ENCODE measurements around the gene ALDH1A2. TPM values are rescaled to one million over a fixed set of nuclear protein-coding genes. Genes with fewer than 3 reads are reported as not detected.
A peak's percentile ranks its signal among the peaks of the same experiment; 100 is the strongest.
"Not testable (repeated sequence)": the region's sequence is repeated elsewhere in the genome, so short reads cannot be mapped to it uniquely, and the experiment has no call there.

Gene ALDH1A2
- 0.32 TPM for polyA plus RNA-seq (2013, experiment 1 of 2)
- 0.80 TPM for polyA plus RNA-seq (2013, experiment 2 of 2)

DNA sequence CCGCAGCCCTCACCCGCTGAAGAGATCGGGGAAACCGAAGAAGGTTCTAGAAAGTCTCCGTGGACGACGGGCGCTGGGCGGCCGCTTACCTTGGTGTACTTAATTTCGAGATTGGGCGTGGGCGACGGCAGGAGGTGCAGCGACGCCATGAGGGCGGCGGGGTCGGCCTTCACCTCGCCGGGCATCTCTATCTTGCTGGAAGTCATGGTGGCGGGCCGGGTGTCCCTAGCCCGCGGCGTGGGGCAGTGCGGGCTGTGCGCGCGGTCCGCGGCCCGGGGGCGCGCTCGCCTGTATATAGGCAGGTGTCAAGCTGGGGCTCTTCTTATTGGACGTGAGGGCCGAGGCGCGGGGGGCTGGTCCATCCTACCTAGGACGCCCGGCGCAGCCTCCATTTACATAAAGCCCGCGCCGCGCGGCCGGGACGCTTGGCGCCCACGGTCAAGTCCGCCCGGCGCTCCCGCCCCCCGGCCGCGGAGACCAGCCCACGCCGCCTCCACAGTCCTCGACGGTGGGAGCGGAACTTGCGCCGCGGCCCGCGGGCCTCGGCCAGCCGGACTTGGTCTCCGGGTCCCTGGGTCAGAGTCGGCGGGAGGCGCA, at the start of gene ALDH1A2:
Gene ALDH1A2 (minus strand): TSS at position 267 of the 597 bp plus-strand sequence. CDS start 61 bp downstream, at position 206.
- Histone ChIP-seq H2BK5ac (ENCODE audit: low read length) (no peak within 1 kb of the TSS), H3K4ac (ENCODE audit: low read depth, low read length) (no peak within 1 kb of the TSS), H3K27me3 (ENCODE audit: insufficient read depth, low read length, poor library complexity) (peaks cover 31% of the 10 kb centered on the region), H3K23ac (ENCODE audit: low read length) (no peak within 1 kb of the TSS), H2BK15ac (replicated peaks; ENCODE audit: low read depth) (no peak within 1 kb of the TSS), H3K56ac (ENCODE audit: low read length) (peak within 1 kb of the TSS; percentile 84), H3K9ac (ENCODE audit: low read length) (peak within 1 kb of the TSS; percentile 63), H3K79me2 (ENCODE audit: control insufficient read depth, insufficient read depth, low read length) (no peaks in the 10 kb centered on the region), H3K4me3 (ENCODE audit: low read length) (peak within 1 kb of the TSS; percentile 30), H3K18ac (ENCODE audit: low read length) (no peak within 1 kb of the TSS), H3K4me1 (ENCODE audit: control insufficient read depth, low read depth, low read length) (no peaks in the 10 kb centered on the region), H2BK120ac (ENCODE audit: low read depth, low read length) (no peak within 1 kb of the TSS), H2AK5ac (ENCODE audit: low read length) (no peak within 1 kb of the TSS), H3K36me3 (ENCODE audit: control insufficient read depth, insufficient read depth, low read length) (no peaks in the 10 kb centered on the region), H3K79me1 (ENCODE audit: low read length) (no peaks in the 10 kb centered on the region), H4K8ac (ENCODE audit: low read depth, low read length) (no peak within 1 kb of the TSS), H3K27ac (ENCODE audit: low read depth, low read length) (no peak within 1 kb of the TSS), H3K4me2 (ENCODE audit: low read length) (peak within 1 kb of the TSS; percentile 73), H4K5ac (ENCODE audit: low read length) (no peak within 1 kb of the TSS)
- peak; percentile 42 for DNase-seq
- no CpG with 5 or more reads among the region's 75 CpGs for WGBS (ENCODE audit: extremely low coverage, insufficient coverage, low lambda C conversion rate)

DNA sequence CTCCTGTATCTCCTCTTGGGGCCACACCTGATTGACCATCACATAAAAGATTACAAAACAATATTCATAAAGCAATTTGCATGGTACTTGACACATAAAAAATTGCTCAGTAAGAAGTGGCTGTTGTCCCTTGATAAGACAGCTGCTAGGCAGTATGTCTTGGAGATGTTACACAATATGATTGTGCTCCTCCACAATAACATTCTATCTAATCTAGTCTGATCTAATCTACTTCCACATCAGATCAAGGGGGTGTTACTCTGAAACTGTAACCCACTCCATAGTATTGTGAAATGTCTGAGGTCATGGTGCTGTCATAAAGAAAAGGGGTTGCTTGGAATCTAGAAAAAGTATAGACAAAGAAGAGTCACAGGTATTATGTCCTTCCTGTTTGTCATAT, 49.3 kb upstream of the ALDH1A2 start:
- H3K79me1 ChIP-seq (ENCODE audit: low read length), result no peaks in the 10 kb centered on the region
- no peak for DNase-seq
- H3K4me1 ChIP-seq (ENCODE audit: control insufficient read depth, low read depth, low read length), result no peaks in the 10 kb centered on the region
- H3K4me3 ChIP-seq (ENCODE audit: low read length), result no peak overlapping the region
- H3K4ac ChIP-seq (ENCODE audit: low read depth, low read length), result no peak overlapping the region
- H3K23ac ChIP-seq (ENCODE audit: low read length), result no peak overlapping the region
- no peak overlapping the region for H3K56ac ChIP-seq (ENCODE audit: low read length)
- no peak overlapping the region for H2BK5ac ChIP-seq (ENCODE audit: low read length)
- no peak overlapping the region for H4K8ac ChIP-seq (ENCODE audit: low read depth, low read length)
- no peaks in the 10 kb centered on the region for H3K27me3 ChIP-seq (ENCODE audit: insufficient read depth, low read length, poor library complexity)
- H3K9ac ChIP-seq (ENCODE audit: low read length), result no peak overlapping the region
- H4K5ac ChIP-seq (ENCODE audit: low read length), result no peak overlapping the region
- H3K18ac ChIP-seq (ENCODE audit: low read length), result no peak overlapping the region
- H3K36me3 ChIP-seq (ENCODE audit: control insufficient read depth, insufficient read depth, low read length), result no peaks in the 10 kb centered on the region
- H2BK15ac ChIP-seq (replicated peaks; ENCODE audit: low read depth), result no peak overlapping the region
- H3K4me2 ChIP-seq (ENCODE audit: low read length), result no peak overlapping the region
- no peak overlapping the region for H3K27ac ChIP-seq (ENCODE audit: low read depth, low read length)
- H2BK120ac ChIP-seq (ENCODE audit: low read depth, low read length), result no peak overlapping the region
- H3K79me2 ChIP-seq (ENCODE audit: control insufficient read depth, insufficient read depth, low read length), result no peaks in the 10 kb centered on the region
- H2AK5ac ChIP-seq (ENCODE audit: low read length), result no peak overlapping the region

DNA sequence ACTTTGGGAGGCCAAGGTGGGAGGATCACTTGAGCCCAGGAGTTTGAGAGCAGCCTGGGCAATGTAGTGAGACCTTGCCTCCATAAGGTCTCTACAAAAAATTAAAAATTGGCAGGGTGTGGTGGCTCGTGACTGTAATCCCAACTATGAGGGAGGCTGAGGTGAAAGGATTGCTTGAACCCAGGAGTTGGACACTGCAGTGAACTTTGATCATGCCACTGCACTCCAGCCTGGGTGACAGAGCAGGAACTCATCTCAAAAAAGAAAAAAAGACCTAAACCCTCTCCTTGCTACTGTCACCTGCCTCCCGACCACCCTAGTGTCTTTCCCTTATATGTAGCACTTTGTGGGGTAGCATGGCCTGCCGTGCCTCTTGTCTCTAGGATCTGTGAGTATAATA, 48.9 kb upstream of the ALDH1A2 start:
- H3K4me3 ChIP-seq (ENCODE audit: low read length), result no peak overlapping the region
- H3K79me2 ChIP-seq (ENCODE audit: control insufficient read depth, insufficient read depth, low read length), result no peaks in the 10 kb centered on the region
- no peaks in the 10 kb centered on the region for H3K4me1 ChIP-seq (ENCODE audit: control insufficient read depth, low read depth, low read length)
- no peak overlapping the region for H4K8ac ChIP-seq (ENCODE audit: low read depth, low read length)
- no peak overlapping the region for H3K4ac ChIP-seq (ENCODE audit: low read depth, low read length)
- no peaks in the 10 kb centered on the region for H3K36me3 ChIP-seq (ENCODE audit: control insufficient read depth, insufficient read depth, low read length)
- H2BK15ac ChIP-seq (replicated peaks; ENCODE audit: low read depth), result no peak overlapping the region
- WGBS (ENCODE audit: extremely low coverage, insufficient coverage, low lambda C conversion rate), result no CpG with 5 or more reads among the region's 3 CpGs
- no peak overlapping the region for H3K56ac ChIP-seq (ENCODE audit: low read length)
- H2BK5ac ChIP-seq (ENCODE audit: low read length), result no peak overlapping the region
- no peak overlapping the region for H4K5ac ChIP-seq (ENCODE audit: low read length)
- H2AK5ac ChIP-seq (ENCODE audit: low read length), result no peak overlapping the region
- H3K27me3 ChIP-seq (ENCODE audit: insufficient read depth, low read length, poor library complexity), result no peaks in the 10 kb centered on the region
- no peak overlapping the region for H2BK120ac ChIP-seq (ENCODE audit: low read depth, low read length)
- no peaks in the 10 kb centered on the region for H3K79me1 ChIP-seq (ENCODE audit: low read length)
- H3K23ac ChIP-seq (ENCODE audit: low read length), result no peak overlapping the region
- H3K27ac ChIP-seq (ENCODE audit: low read depth, low read length), result no peak overlapping the region
- no peak overlapping the region for H3K18ac ChIP-seq (ENCODE audit: low read length)
- no peak overlapping the region for H3K4me2 ChIP-seq (ENCODE audit: low read length)
- DNase-seq, result no peak
- no peak overlapping the region for H3K9ac ChIP-seq (ENCODE audit: low read length)

DNA sequence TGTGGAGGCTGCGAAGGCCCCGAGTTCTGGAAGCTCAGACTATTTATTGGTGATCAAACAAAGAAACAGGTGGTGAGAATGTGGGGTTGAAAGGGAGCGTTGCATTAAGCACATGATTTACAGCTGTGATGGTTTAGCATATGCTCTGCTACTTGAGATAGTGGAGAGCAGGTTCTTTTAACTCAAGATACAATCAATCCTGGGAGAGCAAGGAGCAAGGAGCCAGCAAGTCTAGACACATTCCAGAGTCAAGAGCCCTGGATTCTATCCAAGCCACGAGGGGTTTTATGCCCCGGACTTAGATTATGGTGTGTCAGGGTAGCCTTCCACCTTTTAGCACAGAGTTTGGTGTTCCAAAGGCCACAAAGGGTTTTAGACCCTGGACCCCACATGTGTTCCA, 47.8 kb upstream of the ALDH1A2 start:
- not testable (repeated sequence) for H3K18ac ChIP-seq (ENCODE audit: low read length)

DNA sequence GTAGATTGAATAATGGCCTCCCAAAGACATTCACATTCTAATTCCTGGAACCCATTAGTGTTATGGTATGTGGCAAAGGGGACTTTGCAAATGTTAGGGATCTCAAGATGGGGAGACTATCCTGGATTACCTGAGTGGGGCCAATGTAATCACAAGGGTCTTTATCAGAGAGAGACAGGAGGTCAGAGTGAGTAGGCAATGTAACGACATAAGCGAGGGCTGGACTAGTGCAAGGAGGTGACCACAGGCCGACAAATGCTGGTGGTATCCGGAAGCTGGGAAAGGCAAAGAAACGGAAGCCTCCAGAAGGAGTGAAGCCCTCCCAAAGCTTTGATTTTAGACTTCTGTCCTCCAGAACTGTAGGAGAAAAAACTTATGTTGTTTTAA, 46.2 kb upstream of the ALDH1A2 start:
- no CpG with 5 or more reads among the region's 5 CpGs for WGBS (ENCODE audit: extremely low coverage, insufficient coverage, low lambda C conversion rate)
- Histone ChIP-seq H2AK5ac (ENCODE audit: low read length) (no peak overlapping the region), H3K56ac (ENCODE audit: low read length) (no peak overlapping the region), H3K79me2 (ENCODE audit: control insufficient read depth, insufficient read depth, low read length) (no peaks in the 10 kb centered on the region), H2BK120ac (ENCODE audit: low read depth, low read length) (no peak overlapping the region), H3K4ac (ENCODE audit: low read depth, low read length) (no peak overlapping the region), H3K27ac (ENCODE audit: low read depth, low read length) (no peak overlapping the region), H3K23ac (ENCODE audit: low read length) (no peak overlapping the region), H3K27me3 (ENCODE audit: insufficient read depth, low read length, poor library complexity) (no peaks in the 10 kb centered on the region), H3K79me1 (ENCODE audit: low read length) (no peaks in the 10 kb centered on the region), H3K36me3 (ENCODE audit: control insufficient read depth, insufficient read depth, low read length) (no peaks in the 10 kb centered on the region), H3K4me1 (ENCODE audit: control insufficient read depth, low read depth, low read length) (no peaks in the 10 kb centered on the region), H3K18ac (ENCODE audit: low read length) (no peak overlapping the region), H3K9ac (ENCODE audit: low read length) (no peak overlapping the region), H4K5ac (ENCODE audit: low read length) (no peak overlapping the region), H3K4me3 (ENCODE audit: low read length) (no peak overlapping the region), H2BK5ac (ENCODE audit: low read length) (no peak overlapping the region), H3K4me2 (ENCODE audit: low read length) (no peak overlapping the region), H4K8ac (ENCODE audit: low read depth, low read length) (no peak overlapping the region), H2BK15ac (replicated peaks; ENCODE audit: low read depth) (no peak overlapping the region)
- no peak for DNase-seq

More for the DNA sequence above, 47.8 kb upstream of the ALDH1A2 start:
- not testable (repeated sequence) for H3K36me3 ChIP-seq (ENCODE audit: control insufficient read depth, insufficient read depth, low read length); H3K23ac ChIP-seq (ENCODE audit: low read length); H3K27me3 ChIP-seq (ENCODE audit: insufficient read depth, low read length, poor library complexity); H2BK120ac ChIP-seq (ENCODE audit: low read depth, low read length); H3K27ac ChIP-seq (ENCODE audit: low read depth, low read length); H3K4me2 ChIP-seq (ENCODE audit: low read length); H3K4me3 ChIP-seq (ENCODE audit: low read length); H3K56ac ChIP-seq (ENCODE audit: low read length); H3K79me2 ChIP-seq (ENCODE audit: control insufficient read depth, insufficient read depth, low read length); H3K79me1 ChIP-seq (ENCODE audit: low read length); H2BK15ac ChIP-seq (replicated peaks; ENCODE audit: low read depth); H3K4me1 ChIP-seq (ENCODE audit: control insufficient read depth, low read depth, low read length); H4K5ac ChIP-seq (ENCODE audit: low read length); H2AK5ac ChIP-seq (ENCODE audit: low read length); H2BK5ac ChIP-seq (ENCODE audit: low read length); H3K9ac ChIP-seq (ENCODE audit: low read length); H3K4ac ChIP-seq (ENCODE audit: low read depth, low read length); H4K8ac ChIP-seq (ENCODE audit: low read depth, low read length)
- peak; percentile 3 for DNase-seq
- WGBS (ENCODE audit: extremely low coverage, insufficient coverage, low lambda C conversion rate), result no CpG with 5 or more reads among the region's 5 CpGs

Data from mesendoderm (in vitro differentiated cells).